ENCODE measurements around the gene CLEC18A. TPM values are rescaled to one million over a fixed set of nuclear protein-coding genes. Genes with fewer than 3 reads are reported as not detected.

Gene CLEC18A
- total and polyA plus RNA-seq, 2 experiments from 2014 or later = 0.13 to 0.90 TPM

DNA sequence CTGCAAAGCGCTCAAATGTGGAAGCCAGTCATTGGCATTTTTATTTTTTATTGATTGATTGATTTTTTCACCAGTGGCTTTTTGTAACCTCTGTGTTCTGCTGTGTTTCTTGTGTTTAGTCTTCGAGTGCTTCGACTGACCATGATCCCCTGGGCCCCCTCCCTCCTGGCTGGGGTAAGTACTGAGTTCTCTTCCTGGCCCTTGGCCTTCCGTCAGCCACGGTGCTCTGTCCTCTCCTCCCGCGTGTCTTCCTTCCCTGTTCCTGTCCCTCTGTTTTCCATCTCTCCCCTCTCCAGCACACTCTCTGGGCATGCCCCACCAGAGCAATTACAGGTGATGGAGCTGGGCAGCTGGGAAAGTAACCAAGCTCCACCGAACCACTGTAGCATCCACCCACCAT is 25.8 kb upstream of the CLEC18A start:
- Histone ChIP-seq H3K27ac (ENCODE audit: low read depth) (0 out of 2 replicates have a peak overlapping the region, but pooled peaks have one; percentile 53), H3K36me3 (ENCODE audit: insufficient read depth) (no peaks in the 10 kb centered on the region), H4K20me1 (replicated peaks; ENCODE audit: insufficient read depth) (no peaks in the 10 kb centered on the region), H3K4me3 (no peak overlapping the region), H3K4me2 (no peak overlapping the region), H3K4me1 (ENCODE audit: insufficient read depth) (peaks cover 8% of the 10 kb centered on the region; the same call in 1 of the 2 replicates), H3F3A (replicated peaks; ENCODE audit: low read depth) (no peaks in the 10 kb centered on the region), H3K9me2 (ENCODE audit: insufficient read depth) (no peaks in the 10 kb centered on the region), H3K27me3 (ENCODE audit: insufficient read depth) (no peaks in the 10 kb centered on the region), H2AFZ (no peak overlapping the region), H3K79me2 (replicated peaks; ENCODE audit: insufficient read depth) (no peaks in the 10 kb centered on the region)
- Mint-ChIP-seq H3K9me3 (no peaks in the 10 kb centered on the region), H3K4me1 (peaks cover 33% of the 10 kb centered on the region), H3K36me3 (ENCODE audit: low read depth) (peaks cover 7% of the 10 kb centered on the region), H3K4me3 (no peak overlapping the region), H3K27me3 (ENCODE audit: insufficient read depth, low read depth, poor library complexity) (peaks cover 3% of the 10 kb centered on the region), H3K27ac (peak overlapping the region; percentile 26; the same call in 1 of the 2 replicates)
- ATAC-seq (no peak), DNase-seq (ENCODE audit: low spot score) (no peak)
- TF ChIP-seq EZH2phosphoT487 (IDR thresholded peaks at IDR 0.05; ENCODE audit: unreplicated experiment) (no peak), POLR2AphosphoS5 (IDR thresholded peaks at IDR 0.05; ENCODE audit: low read depth) (no peak), EZH2 (IDR thresholded peaks at IDR 0.05; ENCODE audit: low read depth, unreplicated experiment) (no peak), NANOG (IDR thresholded peaks at IDR 0.05; ENCODE audit: borderline replicate concordance) (no peak), ZNF331 (CRISPR knock-in tag; IDR thresholded peaks at IDR 0.05; ENCODE audit: low read depth) (no peak), CREB1 (CRISPR knock-in tag; IDR thresholded peaks at IDR 0.05; ENCODE audit: low read depth) (no peak), STAT1 (IDR thresholded peaks at IDR 0.05; ENCODE audit: unreplicated experiment) (no peak), JUNB (IDR thresholded peaks at IDR 0.05; ENCODE audit: unreplicated experiment) (no peak), ZNF114 (CRISPR knock-in tag; IDR thresholded peaks at IDR 0.05) (no peak)
- TF ChIP-seq, protein P1, sequence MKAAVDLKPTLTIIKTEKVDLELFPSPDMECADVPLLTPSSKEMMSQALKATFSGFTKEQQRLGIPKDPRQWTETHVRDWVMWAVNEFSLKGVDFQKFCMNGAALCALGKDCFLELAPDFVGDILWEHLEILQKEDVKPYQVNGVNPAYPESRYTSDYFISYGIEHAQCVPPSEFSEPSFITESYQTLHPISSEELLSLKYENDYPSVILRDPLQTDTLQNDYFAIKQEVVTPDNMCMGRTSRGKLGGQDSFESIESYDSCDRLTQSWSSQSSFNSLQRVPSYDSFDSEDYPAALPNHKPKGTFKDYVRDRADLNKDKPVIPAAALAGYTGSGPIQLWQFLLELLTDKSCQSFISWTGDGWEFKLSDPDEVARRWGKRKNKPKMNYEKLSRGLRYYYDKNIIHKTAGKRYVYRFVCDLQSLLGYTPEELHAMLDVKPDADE (IDR thresholded peaks at IDR 0.05) = no peak
- TF ChIP-seq, protein P2, sequence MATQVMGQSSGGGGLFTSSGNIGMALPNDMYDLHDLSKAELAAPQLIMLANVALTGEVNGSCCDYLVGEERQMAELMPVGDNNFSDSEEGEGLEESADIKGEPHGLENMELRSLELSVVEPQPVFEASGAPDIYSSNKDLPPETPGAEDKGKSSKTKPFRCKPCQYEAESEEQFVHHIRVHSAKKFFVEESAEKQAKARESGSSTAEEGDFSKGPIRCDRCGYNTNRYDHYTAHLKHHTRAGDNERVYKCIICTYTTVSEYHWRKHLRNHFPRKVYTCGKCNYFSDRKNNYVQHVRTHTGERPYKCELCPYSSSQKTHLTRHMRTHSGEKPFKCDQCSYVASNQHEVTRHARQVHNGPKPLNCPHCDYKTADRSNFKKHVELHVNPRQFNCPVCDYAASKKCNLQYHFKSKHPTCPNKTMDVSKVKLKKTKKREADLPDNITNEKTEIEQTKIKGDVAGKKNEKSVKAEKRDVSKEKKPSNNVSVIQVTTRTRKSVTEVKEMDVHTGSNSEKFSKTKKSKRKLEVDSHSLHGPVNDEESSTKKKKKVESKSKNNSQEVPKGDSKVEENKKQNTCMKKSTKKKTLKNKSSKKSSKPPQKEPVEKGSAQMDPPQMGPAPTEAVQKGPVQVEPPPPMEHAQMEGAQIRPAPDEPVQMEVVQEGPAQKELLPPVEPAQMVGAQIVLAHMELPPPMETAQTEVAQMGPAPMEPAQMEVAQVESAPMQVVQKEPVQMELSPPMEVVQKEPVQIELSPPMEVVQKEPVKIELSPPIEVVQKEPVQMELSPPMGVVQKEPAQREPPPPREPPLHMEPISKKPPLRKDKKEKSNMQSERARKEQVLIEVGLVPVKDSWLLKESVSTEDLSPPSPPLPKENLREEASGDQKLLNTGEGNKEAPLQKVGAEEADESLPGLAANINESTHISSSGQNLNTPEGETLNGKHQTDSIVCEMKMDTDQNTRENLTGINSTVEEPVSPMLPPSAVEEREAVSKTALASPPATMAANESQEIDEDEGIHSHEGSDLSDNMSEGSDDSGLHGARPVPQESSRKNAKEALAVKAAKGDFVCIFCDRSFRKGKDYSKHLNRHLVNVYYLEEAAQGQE (IDR thresholded peaks at IDR 0.05; ENCODE audit: unreplicated experiment) = no peak
- TF ChIP-seq, protein P3, sequence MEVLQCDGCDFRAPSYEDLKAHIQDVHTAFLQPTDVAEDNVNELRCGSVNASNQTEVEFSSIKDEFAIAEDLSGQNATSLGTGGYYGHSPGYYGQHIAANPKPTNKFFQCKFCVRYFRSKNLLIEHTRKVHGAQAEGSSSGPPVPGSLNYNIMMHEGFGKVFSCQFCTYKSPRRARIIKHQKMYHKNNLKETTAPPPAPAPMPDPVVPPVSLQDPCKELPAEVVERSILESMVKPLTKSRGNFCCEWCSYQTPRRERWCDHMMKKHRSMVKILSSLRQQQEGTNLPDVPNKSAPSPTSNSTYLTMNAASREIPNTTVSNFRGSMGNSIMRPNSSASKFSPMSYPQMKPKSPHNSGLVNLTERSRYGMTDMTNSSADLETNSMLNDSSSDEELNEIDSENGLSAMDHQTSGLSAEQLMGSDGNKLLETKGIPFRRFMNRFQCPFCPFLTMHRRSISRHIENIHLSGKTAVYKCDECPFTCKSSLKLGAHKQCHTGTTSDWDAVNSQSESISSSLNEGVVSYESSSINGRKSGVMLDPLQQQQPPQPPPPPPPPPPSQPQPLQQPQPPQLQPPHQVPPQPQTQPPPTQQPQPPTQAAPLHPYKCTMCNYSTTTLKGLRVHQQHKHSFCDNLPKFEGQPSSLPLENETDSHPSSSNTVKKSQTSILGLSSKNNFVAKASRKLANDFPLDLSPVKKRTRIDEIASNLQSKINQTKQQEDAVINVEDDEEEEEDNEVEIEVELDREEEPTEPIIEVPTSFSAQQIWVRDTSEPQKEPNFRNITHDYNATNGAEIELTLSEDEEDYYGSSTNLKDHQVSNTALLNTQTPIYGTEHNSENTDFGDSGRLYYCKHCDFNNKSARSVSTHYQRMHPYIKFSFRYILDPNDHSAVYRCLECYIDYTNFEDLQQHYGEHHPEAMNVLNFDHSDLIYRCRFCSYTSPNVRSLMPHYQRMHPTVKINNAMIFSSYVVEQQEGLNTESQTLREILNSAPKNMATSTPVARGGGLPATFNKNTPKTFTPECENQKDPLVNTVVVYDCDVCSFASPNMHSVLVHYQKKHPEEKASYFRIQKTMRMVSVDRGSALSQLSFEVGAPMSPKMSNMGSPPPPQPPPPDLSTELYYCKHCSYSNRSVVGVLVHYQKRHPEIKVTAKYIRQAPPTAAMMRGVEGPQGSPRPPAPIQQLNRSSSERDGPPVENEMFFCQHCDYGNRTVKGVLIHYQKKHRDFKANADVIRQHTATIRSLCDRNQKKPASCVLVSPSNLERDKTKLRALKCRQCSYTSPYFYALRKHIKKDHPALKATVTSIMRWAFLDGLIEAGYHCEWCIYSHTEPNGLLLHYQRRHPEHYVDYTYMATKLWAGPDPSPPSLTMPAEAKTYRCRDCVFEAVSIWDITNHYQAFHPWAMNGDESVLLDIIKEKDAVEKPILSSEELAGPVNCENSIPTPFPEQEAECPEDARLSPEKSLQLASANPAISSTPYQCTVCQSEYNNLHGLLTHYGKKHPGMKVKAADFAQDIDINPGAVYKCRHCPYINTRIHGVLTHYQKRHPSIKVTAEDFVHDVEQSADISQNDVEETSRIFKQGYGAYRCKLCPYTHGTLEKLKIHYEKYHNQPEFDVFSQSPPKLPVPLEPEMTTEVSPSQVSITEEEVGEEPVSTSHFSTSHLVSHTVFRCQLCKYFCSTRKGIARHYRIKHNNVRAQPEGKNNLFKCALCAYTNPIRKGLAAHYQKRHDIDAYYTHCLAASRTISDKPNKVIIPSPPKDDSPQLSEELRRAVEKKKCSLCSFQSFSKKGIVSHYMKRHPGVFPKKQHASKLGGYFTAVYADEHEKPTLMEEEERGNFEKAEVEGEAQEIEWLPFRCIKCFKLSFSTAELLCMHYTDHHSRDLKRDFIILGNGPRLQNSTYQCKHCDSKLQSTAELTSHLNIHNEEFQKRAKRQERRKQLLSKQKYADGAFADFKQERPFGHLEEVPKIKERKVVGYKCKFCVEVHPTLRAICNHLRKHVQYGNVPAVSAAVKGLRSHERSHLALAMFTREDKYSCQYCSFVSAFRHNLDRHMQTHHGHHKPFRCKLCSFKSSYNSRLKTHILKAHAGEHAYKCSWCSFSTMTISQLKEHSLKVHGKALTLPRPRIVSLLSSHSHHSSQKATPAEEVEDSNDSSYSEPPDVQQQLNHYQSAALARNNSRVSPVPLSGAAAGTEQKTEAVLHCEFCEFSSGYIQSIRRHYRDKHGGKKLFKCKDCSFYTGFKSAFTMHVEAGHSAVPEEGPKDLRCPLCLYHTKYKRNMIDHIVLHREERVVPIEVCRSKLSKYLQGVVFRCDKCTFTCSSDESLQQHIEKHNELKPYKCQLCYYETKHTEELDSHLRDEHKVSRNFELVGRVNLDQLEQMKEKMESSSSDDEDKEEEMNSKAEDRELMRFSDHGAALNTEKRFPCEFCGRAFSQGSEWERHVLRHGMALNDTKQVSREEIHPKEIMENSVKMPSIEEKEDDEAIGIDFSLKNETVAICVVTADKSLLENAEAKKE (CRISPR knock-in tag; IDR thresholded peaks at IDR 0.05) = no peak
- TF ChIP-seq, protein P4, sequence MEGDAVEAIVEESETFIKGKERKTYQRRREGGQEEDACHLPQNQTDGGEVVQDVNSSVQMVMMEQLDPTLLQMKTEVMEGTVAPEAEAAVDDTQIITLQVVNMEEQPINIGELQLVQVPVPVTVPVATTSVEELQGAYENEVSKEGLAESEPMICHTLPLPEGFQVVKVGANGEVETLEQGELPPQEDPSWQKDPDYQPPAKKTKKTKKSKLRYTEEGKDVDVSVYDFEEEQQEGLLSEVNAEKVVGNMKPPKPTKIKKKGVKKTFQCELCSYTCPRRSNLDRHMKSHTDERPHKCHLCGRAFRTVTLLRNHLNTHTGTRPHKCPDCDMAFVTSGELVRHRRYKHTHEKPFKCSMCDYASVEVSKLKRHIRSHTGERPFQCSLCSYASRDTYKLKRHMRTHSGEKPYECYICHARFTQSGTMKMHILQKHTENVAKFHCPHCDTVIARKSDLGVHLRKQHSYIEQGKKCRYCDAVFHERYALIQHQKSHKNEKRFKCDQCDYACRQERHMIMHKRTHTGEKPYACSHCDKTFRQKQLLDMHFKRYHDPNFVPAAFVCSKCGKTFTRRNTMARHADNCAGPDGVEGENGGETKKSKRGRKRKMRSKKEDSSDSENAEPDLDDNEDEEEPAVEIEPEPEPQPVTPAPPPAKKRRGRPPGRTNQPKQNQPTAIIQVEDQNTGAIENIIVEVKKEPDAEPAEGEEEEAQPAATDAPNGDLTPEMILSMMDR (conservative IDR thresholded peaks at IDR 0.05; ENCODE audit: low read depth in 2 of 2) = no peak
